Measurements from ENCODE around the gene DSCAML1. TPM values are rescaled to one million over a fixed set of nuclear protein-coding genes. Genes with fewer than 3 reads are reported as not detected.

Gene DSCAML1
- total RNA-seq, 2 donors from 2014 or later, result 0.21 to 0.41 TPM

DNA sequence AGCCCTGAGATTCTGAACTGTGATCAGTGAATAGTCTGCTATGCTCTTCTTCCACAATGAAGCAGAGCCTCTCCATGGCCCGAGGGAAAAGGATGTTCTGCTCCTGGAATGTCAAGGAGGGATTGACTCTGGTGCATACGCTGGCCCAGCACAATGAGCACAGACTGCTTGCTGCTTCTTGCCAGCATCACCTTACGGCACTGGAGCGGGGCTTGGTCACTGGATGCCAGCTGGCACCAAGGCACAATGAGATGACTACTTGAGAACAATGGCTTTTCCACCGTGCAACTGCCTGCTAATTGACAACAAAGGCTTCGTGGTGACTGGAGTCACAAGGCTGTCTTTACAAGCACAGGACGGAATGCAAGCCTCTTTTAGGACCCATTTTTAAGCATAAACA lies 139.2 kb downstream of the DSCAML1 start:
- Histone ChIP-seq H3K4me3 (no peak overlapping the region), H3K4me1 (ENCODE audit: control insufficient read depth in 1 of 2, low read depth in 2 of 2) (no peaks in the 10 kb centered on the region), H3K27ac (no peak overlapping the region), H3K36me3 (no peaks in the 10 kb centered on the region), H3K27me3 (replicated peaks; ENCODE audit: insufficient read depth) (no peaks in the 10 kb centered on the region), H3K9me3 (no peaks in the 10 kb centered on the region)
- no peak for ATAC-seq (ENCODE audit: insufficient number of reproducible peaks, low FRiP score, low read depth)
- no peak for DNase-seq (ENCODE audit: low spot score)
- TF ChIP-seq CTCF (IDR thresholded peaks at IDR 0.05), result no peak

DNA sequence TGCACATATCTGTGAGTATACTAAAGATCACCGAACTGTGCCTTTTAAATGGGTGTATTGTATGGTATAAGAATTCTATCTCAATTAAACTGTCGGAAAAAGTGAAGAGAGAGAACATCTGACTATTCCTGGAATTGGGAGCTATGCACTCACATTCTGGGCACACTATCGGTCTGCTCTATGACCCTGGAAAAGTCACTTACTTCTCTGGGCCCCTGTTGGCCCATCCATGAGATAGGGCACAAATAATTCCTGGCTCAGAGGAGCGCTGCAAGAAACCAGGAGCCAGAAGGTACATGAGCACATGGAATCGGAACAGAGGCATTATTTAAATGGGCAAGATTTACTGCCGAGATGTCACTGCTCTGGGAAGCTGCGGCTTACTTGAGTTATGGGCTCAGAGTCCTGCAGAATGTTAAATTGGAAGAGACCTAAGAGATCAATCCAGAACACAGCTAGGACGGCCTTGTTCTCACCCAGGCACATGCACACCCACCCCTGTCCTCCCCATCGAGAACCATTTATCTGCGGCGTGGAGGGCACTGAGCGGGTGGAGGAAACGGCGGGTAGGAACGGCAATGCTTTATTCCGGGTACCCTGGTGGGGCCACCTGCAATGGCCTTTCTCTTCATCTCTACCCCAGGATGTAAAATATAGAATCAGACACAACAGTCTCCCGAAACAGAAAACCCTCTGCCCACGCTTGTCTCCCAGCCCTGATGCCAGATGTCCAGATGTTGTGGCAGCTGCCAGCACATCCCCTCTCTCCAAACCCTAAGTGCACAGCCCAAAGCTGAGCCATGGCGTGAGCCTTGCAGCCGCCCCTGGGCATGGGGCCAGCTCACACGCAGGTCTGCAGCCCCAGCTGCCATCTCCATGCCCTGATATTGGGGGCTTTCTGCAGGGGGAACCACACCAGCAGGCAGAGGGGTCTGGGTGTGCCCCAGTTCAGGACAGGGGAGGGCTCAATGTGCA lies 142.4 kb downstream of the DSCAML1 start:
- H3K4me1 ChIP-seq (ENCODE audit: control insufficient read depth in 1 of 2, low read depth in 2 of 2), result no peaks in the 10 kb centered on the region
- no peaks in the 10 kb centered on the region for H3K27me3 ChIP-seq (replicated peaks; ENCODE audit: insufficient read depth)
- DNase-seq (ENCODE audit: low spot score), result no peak
- no peak overlapping the region for H3K4me3 ChIP-seq
- no peaks in the 10 kb centered on the region for H3K9me3 ChIP-seq
- H3K27ac ChIP-seq, result no peak overlapping the region
- no peak for ATAC-seq (ENCODE audit: insufficient number of reproducible peaks, low FRiP score, low read depth)
- H3K36me3 ChIP-seq, result no peaks in the 10 kb centered on the region
- no peak for TF ChIP-seq CTCF (IDR thresholded peaks at IDR 0.05)

GRCh38 chr11:117652521-117652920 lies 144.5 kb downstream of the DSCAML1 start:
- DNase-seq (ENCODE audit: low spot score) (no peak), ATAC-seq (ENCODE audit: insufficient number of reproducible peaks, low FRiP score, low read depth) (no peak)
- no peaks in the 10 kb centered on the region for H3K9me3 ChIP-seq
- H3K36me3 ChIP-seq, result no peaks in the 10 kb centered on the region
- no peak for TF ChIP-seq CTCF (IDR thresholded peaks at IDR 0.05)
- no peaks in the 10 kb centered on the region for H3K27me3 ChIP-seq (replicated peaks; ENCODE audit: insufficient read depth)
- no peak overlapping the region for H3K27ac ChIP-seq
- no peaks in the 10 kb centered on the region for H3K4me1 ChIP-seq (ENCODE audit: control insufficient read depth in 1 of 2, low read depth in 2 of 2)
- H3K4me3 ChIP-seq, result no peak overlapping the region

DNA sequence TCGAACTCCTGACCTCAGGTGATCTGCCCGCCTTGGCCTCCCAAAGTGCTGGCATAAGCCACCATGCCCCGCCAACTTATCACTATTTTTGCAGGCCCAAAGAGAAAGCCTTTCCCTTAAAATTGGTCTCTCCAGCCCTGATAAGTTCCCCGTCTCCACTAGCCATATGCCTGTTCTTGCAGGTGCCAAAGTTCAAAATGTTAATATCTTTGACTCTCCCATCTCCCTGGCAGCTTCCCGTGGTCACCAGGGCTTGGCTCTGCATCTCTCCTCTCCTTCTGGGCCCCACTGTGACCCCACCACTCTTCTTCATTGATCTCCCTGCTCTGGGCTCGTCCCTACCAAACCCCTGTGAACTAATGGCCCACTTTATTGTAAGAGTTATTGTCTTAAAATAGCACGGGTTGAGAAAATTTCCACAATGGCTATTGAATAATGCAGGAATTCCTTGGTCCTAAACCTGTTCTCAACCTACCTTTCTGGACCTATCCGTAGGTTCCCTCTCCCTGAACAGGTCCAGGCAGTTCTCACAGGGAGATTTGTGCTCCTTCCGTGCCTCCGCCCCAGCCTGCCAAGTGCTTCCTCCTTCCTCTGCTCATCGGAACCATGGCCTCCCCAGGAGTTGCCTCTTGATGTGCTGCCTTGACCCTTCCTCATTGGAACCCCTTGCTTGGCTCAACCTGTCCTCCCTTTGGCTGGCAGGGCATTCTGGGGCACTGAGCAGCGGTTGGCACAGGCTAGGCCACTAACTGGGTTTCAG lies 147.5 kb downstream of the DSCAML1 start:
- no peaks in the 10 kb centered on the region for H3K4me1 ChIP-seq (ENCODE audit: control insufficient read depth in 1 of 2, low read depth in 2 of 2)
- DNase-seq (ENCODE audit: low spot score), result no peak
- H3K27ac ChIP-seq, result no peak overlapping the region
- no peak for TF ChIP-seq CTCF (IDR thresholded peaks at IDR 0.05)
- H3K27me3 ChIP-seq (replicated peaks; ENCODE audit: insufficient read depth), result no peaks in the 10 kb centered on the region
- no peak overlapping the region for H3K4me3 ChIP-seq
- no peaks in the 10 kb centered on the region for H3K36me3 ChIP-seq
- no peaks in the 10 kb centered on the region for H3K9me3 ChIP-seq
- no peak for ATAC-seq (ENCODE audit: insufficient number of reproducible peaks, low FRiP score, low read depth)

DNA sequence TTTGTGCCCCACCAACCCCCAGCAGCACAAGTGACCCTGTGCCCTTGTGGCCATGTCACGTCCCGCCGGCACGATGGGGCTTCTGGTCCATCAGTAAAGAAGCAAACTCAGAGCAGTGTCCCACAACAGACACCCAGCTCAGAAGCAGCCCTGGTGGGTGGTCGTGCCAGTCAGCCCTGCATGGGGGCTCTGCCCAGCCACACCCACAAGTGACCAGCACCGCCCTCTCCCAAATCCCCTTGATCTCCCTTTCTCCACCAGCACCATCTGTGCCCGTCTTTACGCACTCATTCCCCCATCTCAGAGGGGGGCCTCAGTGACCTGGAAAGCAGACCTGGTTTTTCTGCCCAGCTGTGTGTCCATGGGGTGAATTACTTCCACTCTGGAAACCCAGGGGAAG lies 149.1 kb downstream of the DSCAML1 start:
- Histone ChIP-seq H3K4me1 (ENCODE audit: control insufficient read depth in 1 of 2, low read depth in 2 of 2) (no peaks in the 10 kb centered on the region), H3K36me3 (no peaks in the 10 kb centered on the region), H3K27me3 (replicated peaks; ENCODE audit: insufficient read depth) (no peaks in the 10 kb centered on the region), H3K27ac (no peak overlapping the region), H3K9me3 (no peaks in the 10 kb centered on the region), H3K4me3 (no peak overlapping the region)
- no peak for ATAC-seq (ENCODE audit: insufficient number of reproducible peaks, low FRiP score, low read depth)
- no peak for TF ChIP-seq CTCF (IDR thresholded peaks at IDR 0.05)
- no peak for DNase-seq (ENCODE audit: low spot score)

Measured in thoracic aorta (tissue), 2 donors.